H9 (cell line): ENCODE data around the gene ULBP3. TPM values are rescaled to one million over a fixed set of nuclear protein-coding genes. Genes with fewer than 3 reads are reported as not detected.

Source experiments
- DNase-seq: peaks from one replicate; pipeline ENCODE4 v3.0.0-alpha.2; 2017
- H2AFZ ChIP-seq: one replicate; pipeline ENCODE4 v1.6.1; 2013; ENCODE audit warnings: mild to moderate bottlenecking, low read length, control low read depth, moderate library complexity
- H2AK5ac ChIP-seq: 2 replicates; pipeline ENCODE4 v1.6.1; 2013; ENCODE audit warnings: low read length, control low read depth, mixed read lengths; ENCODE audit not compliant: insufficient read length
- H2BK120ac ChIP-seq: one replicate; pipeline ENCODE4 v1.6.1; 2013; ENCODE audit warnings: low read depth, mild to moderate bottlenecking, low read length, control low read depth, inconsistent platforms; ENCODE audit not compliant: poor library complexity, severe bottlenecking
- H2BK12ac ChIP-seq: 2 replicates; pipeline ENCODE4 v1.6.1; 2013; ENCODE audit warnings: low read length, control low read depth, mixed read lengths, low read depth; ENCODE audit not compliant: insufficient read length
- H2BK15ac ChIP-seq: 2 replicates; pipeline ENCODE4 v1.6.1; 2013; ENCODE audit warnings: low read depth, low read length, control low read depth
- H2BK20ac ChIP-seq: one replicate; pipeline ENCODE4 v1.6.1; 2013; ENCODE audit warnings: low read depth, mild to moderate bottlenecking, low read length, control low read depth, inconsistent platforms; ENCODE audit not compliant: poor library complexity, severe bottlenecking
- H2BK5ac ChIP-seq: 2 replicates; pipeline ENCODE4 v1.6.1; 2013; ENCODE audit warnings: low read length, control low read depth, mixed read lengths; ENCODE audit not compliant: insufficient read length
- H3K14ac ChIP-seq: 2 replicates; pipeline ENCODE4 v1.6.1; 2013; ENCODE audit warnings: low read length, control low read depth; ENCODE audit not compliant: insufficient read depth
- H3K18ac ChIP-seq: 2 replicates; pipeline ENCODE4 v1.6.1; 2013; ENCODE audit warnings: low read depth, mild to moderate bottlenecking, mixed read lengths, low read length, control low read depth; ENCODE audit not compliant: insufficient read length
- H3K23ac ChIP-seq: 2 replicates; pipeline ENCODE4 v1.6.1; 2013; ENCODE audit warnings: low read length, control low read depth, mixed read lengths, low read depth; ENCODE audit not compliant: insufficient read length
- H3K23me2 ChIP-seq: 2 replicates; pipeline ENCODE4 v1.6.1; 2013; ENCODE audit warnings: low read depth, mild to moderate bottlenecking, mixed read lengths, low read length, control low read depth; ENCODE audit not compliant: insufficient read length, poor library complexity, severe bottlenecking
- H3K27ac ChIP-seq: 2 replicates; pipeline ENCODE4 v1.5.1; 2013; ENCODE audit warnings: low read length, control low read depth, mixed read lengths, low read depth; ENCODE audit not compliant: insufficient read length
- H3K27me3 ChIP-seq: 2 replicates; pipeline ENCODE4 v1.6.1; 2013; ENCODE audit warnings: low read length, control low read depth, inconsistent platforms; ENCODE audit not compliant: insufficient read depth
- H3K4ac ChIP-seq: 2 replicates; pipeline ENCODE4 v1.6.1; 2013; ENCODE audit warnings: low read depth, mild to moderate bottlenecking, control low read depth, inconsistent platforms, low read length, moderate library complexity
- H3K4me1 ChIP-seq: 2 replicates; pipeline ENCODE4 v1.6.1; 2013; ENCODE audit warnings: low read length, control low read depth, inconsistent platforms; ENCODE audit not compliant: insufficient read depth
- H3K4me2 ChIP-seq: 2 replicates; pipeline ENCODE4 v1.6.1; 2013; ENCODE audit warnings: low read length, control low read depth, mixed read lengths; ENCODE audit not compliant: insufficient read length, insufficient read depth
- H3K56ac ChIP-seq: 2 replicates; pipeline ENCODE4 v1.6.1; 2013; ENCODE audit warnings: low read depth, mild to moderate bottlenecking, mixed read lengths, low read length, control low read depth; ENCODE audit not compliant: insufficient read length
- H3K79me1 ChIP-seq: 2 replicates; pipeline ENCODE4 v1.6.1; 2013; ENCODE audit warnings: low read depth, mild to moderate bottlenecking, moderate library complexity, low read length, control low read depth, inconsistent platforms; ENCODE audit not compliant: insufficient read depth, poor library complexity, severe bottlenecking
- H3K79me2 ChIP-seq: 2 replicates; pipeline ENCODE4 v1.6.1; 2013; ENCODE audit warnings: low read length, control low read depth, inconsistent platforms; ENCODE audit not compliant: insufficient read depth
- H3K9ac ChIP-seq: 2 replicates; pipeline ENCODE4 v1.6.1; 2013; ENCODE audit warnings: low read length, control low read depth, mixed read lengths; ENCODE audit not compliant: insufficient read length; ENCODE audit errors: extremely low read depth
- H3K9me3 ChIP-seq: one replicate; pipeline ENCODE4 v1.6.1; 2013; ENCODE audit warnings: low read depth, low read length, inconsistent platforms; ENCODE audit not compliant: control insufficient read depth
- H3T11ph ChIP-seq: one replicate; pipeline ENCODE4 v1.6.1; 2013; ENCODE audit warnings: mild to moderate bottlenecking, low read length, control low read depth, inconsistent platforms
- H4K20me1 ChIP-seq: one replicate; pipeline ENCODE4 v1.6.1; 2013; ENCODE audit not compliant: control insufficient read depth, insufficient read length, insufficient read depth
- H4K5ac ChIP-seq: 2 replicates; pipeline ENCODE4 v1.6.1; 2013; ENCODE audit warnings: low read depth, mild to moderate bottlenecking, mixed read lengths, low read length, control low read depth; ENCODE audit not compliant: insufficient read length
- H4K8ac ChIP-seq: replicated peaks from 2 replicates; pipeline ENCODE4 v1.6.1; 2013; ENCODE audit warnings: low read length, control low read depth, mixed read lengths, low read depth; ENCODE audit not compliant: insufficient read length
- H4K91ac ChIP-seq: 2 replicates; pipeline ENCODE4 v1.6.1; 2013; ENCODE audit warnings: low read depth, mild to moderate bottlenecking, moderate library complexity, mixed read lengths, low read length, control low read depth; ENCODE audit not compliant: insufficient read length
- H3K27ac Mint-ChIP-seq, 3 experiments: 2 replicates in 2 of 3; 3 replicates in 1 of 3; pipeline ENCODE4 v1.8.0; 2020 to 2021; ENCODE audit warnings: mixed read lengths in 3 of 3, mild to moderate bottlenecking in 1 of 3, moderate library complexity in 1 of 3
- H3K27me3 Mint-ChIP-seq: 2 replicates; pipeline ENCODE4 v1.8.0; 2021; ENCODE audit warnings: low read depth, mild to moderate bottlenecking, moderate library complexity, mixed read lengths
- H3K36me3 Mint-ChIP-seq, 3 experiments: 2 replicates in 2 of 3; 3 replicates in 1 of 3; pipeline ENCODE4 v1.8.0; 2020 to 2021; ENCODE audit warnings: low read depth in 3 of 3, mixed read lengths in 3 of 3; ENCODE audit not compliant: insufficient read depth in 1 of 3
- H3K4me1 Mint-ChIP-seq, 2 experiments: 2 replicates each; pipeline ENCODE4 v1.8.0; 2020; ENCODE audit warnings: mixed read lengths in 2 of 2
- H3K4me3 Mint-ChIP-seq, 2 experiments: 2 replicates in 1 of 2; 3 replicates in 1 of 2; pipeline ENCODE4 v1.8.0; 2020 to 2021; ENCODE audit warnings: mild to moderate bottlenecking in 2 of 2, mixed read lengths in 2 of 2, moderate library complexity in 1 of 2
- H3K9me3 Mint-ChIP-seq, 2 experiments: 2 replicates in 1 of 2; 3 replicates in 1 of 2; pipeline ENCODE4 v1.8.0; 2020; ENCODE audit warnings: mild to moderate bottlenecking in 2 of 2, mixed read lengths in 2 of 2, moderate library complexity in 1 of 2
- WGBS: extraction: QIAGEN DNeasy Blood & Tissue Kit; methylation state at CpG from one replicate; pipeline ENCODE4 v1.1.7; 2013; ENCODE audit warnings: missing lambda C conversion rate, low lambda C conversion rate, mixed read lengths; ENCODE audit not compliant: insufficient read length; ENCODE audit errors: extremely low coverage; 5-methylcytosine and 5-hydroxymethylcytosine counted together
- total RNA-seq: library from RNA; stranded (reverse); gene quantifications from 2 replicates; pipeline ENCODE4 v1.2.1, GENCODE V29; 2021
- TF ChIP-seq, protein P1 (sequence below): fragments of 200-600 bp; sonication (generic); conservative IDR thresholded peaks from 3 replicates; pipeline ENCODE4 v1.8.0; 2021; ENCODE audit warnings: antibody characterized with exemption, mild to moderate bottlenecking

ULBP3 gene
- total RNA-seq, 1 experiment from 2014 or later = 5.8 TPM

DNA sequence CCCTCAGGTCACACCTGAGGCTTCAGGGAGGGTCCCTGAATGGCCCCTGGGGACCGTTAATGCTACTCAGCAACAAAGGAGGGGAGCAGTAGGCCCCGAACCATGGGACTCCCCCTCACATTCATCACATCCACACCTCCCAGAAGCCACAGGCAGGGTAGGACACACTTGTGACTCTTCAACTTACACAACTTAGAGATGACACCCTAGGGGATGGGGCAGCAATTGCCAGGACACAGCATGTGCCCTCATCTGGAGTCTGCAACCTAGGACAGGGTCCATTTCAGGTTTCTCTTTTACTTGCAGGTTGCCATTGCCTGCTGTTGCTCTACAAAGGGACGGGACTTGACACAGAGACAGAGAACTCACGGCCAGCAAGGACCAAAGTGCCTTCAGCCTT is 770 bp downstream of the ULBP3 start:
- Histone ChIP-seq H3K4ac (no peak overlapping the region), H3K56ac (no peak overlapping the region), H3K4me2 (peak overlapping the region; percentile 77), H2AFZ (no peak overlapping the region), H3K14ac (no peak overlapping the region), H3K4me1 (no peaks in the 10 kb centered on the region; the same call in 1 of the 2 replicates), H3K9me3 (no peaks in the 10 kb centered on the region), H4K5ac (no peak overlapping the region), H4K20me1 (no peaks in the 10 kb centered on the region), H3K79me1 (no peaks in the 10 kb centered on the region), H3K23ac (no peak overlapping the region), H2AK5ac (no peak overlapping the region), H3K18ac (no peak overlapping the region), H2BK120ac (no peak overlapping the region), H3K23me2 (peaks cover 6% of the 10 kb centered on the region), H3K79me2 (no peaks in the 10 kb centered on the region), H4K91ac (no peak overlapping the region), H3K9ac (no peak overlapping the region), H4K8ac (no peak overlapping the region), H3T11ph (no peak overlapping the region), H2BK20ac (no peak overlapping the region), H2BK15ac (no peak overlapping the region), H3K27me3 (no peaks in the 10 kb centered on the region; the same call in 1 of the 2 replicates), H3K27ac (no peak overlapping the region), H2BK12ac (no peak overlapping the region), H2BK5ac (no peak overlapping the region)
- peaks cover 0 to 9% (median 8%) of the 10 kb centered on the region in 3 experiments; a peak in 3 of 7 replicates for H3K36me3 Mint-ChIP-seq
- no peak overlapping the region for H3K27ac Mint-ChIP-seq
- no CpG with 5 or more reads among the region's 4 CpGs for WGBS
- DNase-seq = no peak
- TF ChIP-seq, protein P1, sequence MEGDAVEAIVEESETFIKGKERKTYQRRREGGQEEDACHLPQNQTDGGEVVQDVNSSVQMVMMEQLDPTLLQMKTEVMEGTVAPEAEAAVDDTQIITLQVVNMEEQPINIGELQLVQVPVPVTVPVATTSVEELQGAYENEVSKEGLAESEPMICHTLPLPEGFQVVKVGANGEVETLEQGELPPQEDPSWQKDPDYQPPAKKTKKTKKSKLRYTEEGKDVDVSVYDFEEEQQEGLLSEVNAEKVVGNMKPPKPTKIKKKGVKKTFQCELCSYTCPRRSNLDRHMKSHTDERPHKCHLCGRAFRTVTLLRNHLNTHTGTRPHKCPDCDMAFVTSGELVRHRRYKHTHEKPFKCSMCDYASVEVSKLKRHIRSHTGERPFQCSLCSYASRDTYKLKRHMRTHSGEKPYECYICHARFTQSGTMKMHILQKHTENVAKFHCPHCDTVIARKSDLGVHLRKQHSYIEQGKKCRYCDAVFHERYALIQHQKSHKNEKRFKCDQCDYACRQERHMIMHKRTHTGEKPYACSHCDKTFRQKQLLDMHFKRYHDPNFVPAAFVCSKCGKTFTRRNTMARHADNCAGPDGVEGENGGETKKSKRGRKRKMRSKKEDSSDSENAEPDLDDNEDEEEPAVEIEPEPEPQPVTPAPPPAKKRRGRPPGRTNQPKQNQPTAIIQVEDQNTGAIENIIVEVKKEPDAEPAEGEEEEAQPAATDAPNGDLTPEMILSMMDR = no peak
- peaks cover 41% of the 10 kb centered on the region for H3K27me3 Mint-ChIP-seq
- H3K9me3 Mint-ChIP-seq = no peaks in the 10 kb centered on the region; a peak in 1 of 5 replicates
- peak overlapping the region; percentile 74 to 81 for H3K4me3 Mint-ChIP-seq
- peaks cover 13 to 17% of the 10 kb centered on the region in 2 experiments for H3K4me1 Mint-ChIP-seq
